ENCODE results near the gene PRDM16.

Gene PRDM16

DNA sequence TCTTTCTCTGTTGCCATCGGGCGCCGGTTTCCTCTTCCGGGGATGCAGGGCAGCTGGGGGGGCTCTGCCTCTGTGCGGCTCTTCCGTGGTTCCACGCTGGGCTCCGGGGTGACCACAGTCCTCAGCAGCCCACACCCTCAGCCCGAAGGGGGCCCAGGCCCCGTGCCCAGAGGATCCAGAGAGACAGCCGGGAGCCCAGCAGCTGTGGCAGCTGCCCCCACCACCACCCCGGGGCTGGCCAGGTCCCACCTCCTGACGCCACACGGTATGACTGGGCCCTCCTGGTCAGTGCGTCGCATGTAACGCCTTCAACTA, 172.2 kb downstream of the PRDM16 start:
- TF ChIP-seq, protein P1, sequence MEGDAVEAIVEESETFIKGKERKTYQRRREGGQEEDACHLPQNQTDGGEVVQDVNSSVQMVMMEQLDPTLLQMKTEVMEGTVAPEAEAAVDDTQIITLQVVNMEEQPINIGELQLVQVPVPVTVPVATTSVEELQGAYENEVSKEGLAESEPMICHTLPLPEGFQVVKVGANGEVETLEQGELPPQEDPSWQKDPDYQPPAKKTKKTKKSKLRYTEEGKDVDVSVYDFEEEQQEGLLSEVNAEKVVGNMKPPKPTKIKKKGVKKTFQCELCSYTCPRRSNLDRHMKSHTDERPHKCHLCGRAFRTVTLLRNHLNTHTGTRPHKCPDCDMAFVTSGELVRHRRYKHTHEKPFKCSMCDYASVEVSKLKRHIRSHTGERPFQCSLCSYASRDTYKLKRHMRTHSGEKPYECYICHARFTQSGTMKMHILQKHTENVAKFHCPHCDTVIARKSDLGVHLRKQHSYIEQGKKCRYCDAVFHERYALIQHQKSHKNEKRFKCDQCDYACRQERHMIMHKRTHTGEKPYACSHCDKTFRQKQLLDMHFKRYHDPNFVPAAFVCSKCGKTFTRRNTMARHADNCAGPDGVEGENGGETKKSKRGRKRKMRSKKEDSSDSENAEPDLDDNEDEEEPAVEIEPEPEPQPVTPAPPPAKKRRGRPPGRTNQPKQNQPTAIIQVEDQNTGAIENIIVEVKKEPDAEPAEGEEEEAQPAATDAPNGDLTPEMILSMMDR (conservative IDR thresholded peaks at IDR 0.05) = no peak
- TF ChIP-seq ZFX (IDR thresholded peaks at IDR 0.05) = no peak
- H3K27ac ChIP-seq = no peak overlapping the region

DNA sequence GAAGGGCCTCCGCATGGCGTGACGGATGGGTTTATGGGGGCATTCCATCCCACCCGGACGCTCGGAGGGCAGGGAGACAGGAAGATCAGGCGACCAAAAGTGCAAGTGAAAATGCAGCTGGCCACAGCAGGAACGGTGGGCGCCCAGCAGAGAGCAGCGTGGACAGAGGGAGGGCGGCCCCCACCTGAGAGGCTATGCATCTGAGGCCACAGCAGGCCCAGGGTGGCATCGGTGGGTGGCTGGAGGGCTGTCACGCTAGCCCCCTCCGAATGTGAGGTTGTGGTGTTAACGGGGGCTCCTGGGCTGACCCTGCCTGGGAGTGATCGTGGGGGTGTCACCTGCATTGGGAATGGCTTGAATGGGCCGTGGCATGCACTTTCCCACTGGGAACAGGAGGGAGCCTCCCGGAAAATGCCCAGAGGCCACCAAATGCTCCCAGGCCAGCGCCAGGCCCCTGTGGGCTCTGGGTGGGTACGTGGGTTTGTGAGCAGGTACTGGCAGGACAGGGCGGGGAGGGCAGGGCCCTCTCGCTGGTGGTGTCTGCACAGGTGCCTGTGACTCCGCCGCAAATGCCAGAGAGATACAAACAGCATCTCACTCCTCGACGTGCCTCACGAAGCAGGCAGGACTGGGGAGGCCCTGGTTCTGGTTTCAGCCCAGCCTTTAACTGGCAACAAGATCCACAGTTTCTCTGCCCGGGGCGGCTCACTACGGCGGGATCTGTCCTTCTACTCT, 172.8 kb downstream of the PRDM16 start:
- no peak overlapping the region for H3K27ac ChIP-seq
- TF ChIP-seq, protein P1 (conservative IDR thresholded peaks at IDR 0.05) = no peak
- TF ChIP-seq ZFX (IDR thresholded peaks at IDR 0.05) = no peak

DNA sequence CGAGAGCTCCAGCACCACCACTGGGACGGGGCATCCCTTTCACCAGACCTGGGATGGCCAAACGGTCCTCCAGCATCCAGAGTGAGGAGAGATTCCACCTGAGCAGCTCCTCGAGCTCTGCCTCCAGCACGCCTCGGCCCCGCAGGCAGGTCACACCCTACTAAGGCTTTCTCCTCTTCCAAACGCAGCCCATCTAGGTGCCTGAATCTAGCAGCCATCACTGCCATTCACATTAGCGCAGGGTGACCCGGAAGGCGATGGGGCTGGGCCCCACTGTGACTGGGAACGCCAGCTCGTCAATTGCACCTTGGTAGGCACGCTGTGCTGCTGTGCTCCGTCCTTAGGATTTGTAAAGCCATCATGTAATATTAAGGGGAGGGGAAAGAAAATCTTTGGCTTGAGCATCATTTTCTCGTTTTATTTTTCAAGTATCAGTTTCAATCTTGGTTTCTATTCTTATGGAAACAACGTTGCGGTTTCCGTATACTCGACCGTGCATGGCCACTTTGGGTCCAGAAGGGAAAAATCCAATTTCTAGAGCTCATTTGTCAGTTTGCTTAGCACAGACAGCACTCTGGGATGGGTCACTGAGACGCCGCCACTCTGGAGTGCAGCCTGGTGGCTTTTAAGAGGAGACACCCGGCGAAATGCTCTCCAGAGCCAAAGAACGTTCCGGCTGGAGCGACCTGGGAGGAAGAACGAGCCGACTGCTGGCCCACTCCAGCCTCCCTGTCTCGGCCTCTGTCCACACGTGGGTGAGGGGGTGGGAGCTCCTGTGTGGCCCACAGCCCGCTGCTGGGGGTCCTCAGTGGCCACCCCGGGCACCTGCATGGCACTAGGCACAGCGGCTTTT, 173.6 kb downstream of the PRDM16 start:
- TF ChIP-seq, protein P1 (conservative IDR thresholded peaks at IDR 0.05) = no peak
- TF ChIP-seq ZFX (IDR thresholded peaks at IDR 0.05) = no peak
- H3K27ac ChIP-seq = no peak overlapping the region

DNA sequence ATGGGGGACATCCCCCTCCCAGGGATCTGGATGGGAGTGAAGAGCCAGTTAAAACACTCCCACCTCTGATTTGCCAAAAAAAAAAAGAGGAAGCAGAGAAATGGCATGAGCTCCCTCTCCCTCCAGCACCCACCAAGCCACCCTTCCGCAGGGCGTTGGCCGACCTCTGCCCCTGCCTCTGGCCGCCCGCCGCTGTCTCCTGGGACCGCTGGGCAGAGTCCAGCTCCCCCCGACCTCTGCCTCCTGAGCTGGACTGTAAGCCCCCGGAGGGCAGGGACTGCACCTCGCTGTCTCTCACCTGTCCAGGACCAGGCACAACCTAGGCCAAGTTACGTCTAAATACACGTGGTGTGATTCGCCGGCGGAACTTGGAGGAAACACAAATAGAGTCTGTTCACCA, 174.3 kb downstream of the PRDM16 start:
- TF ChIP-seq, protein P1 (conservative IDR thresholded peaks at IDR 0.05) = no peak
- no peak for TF ChIP-seq ZFX (IDR thresholded peaks at IDR 0.05)
- H3K27ac ChIP-seq = no peak overlapping the region

DNA sequence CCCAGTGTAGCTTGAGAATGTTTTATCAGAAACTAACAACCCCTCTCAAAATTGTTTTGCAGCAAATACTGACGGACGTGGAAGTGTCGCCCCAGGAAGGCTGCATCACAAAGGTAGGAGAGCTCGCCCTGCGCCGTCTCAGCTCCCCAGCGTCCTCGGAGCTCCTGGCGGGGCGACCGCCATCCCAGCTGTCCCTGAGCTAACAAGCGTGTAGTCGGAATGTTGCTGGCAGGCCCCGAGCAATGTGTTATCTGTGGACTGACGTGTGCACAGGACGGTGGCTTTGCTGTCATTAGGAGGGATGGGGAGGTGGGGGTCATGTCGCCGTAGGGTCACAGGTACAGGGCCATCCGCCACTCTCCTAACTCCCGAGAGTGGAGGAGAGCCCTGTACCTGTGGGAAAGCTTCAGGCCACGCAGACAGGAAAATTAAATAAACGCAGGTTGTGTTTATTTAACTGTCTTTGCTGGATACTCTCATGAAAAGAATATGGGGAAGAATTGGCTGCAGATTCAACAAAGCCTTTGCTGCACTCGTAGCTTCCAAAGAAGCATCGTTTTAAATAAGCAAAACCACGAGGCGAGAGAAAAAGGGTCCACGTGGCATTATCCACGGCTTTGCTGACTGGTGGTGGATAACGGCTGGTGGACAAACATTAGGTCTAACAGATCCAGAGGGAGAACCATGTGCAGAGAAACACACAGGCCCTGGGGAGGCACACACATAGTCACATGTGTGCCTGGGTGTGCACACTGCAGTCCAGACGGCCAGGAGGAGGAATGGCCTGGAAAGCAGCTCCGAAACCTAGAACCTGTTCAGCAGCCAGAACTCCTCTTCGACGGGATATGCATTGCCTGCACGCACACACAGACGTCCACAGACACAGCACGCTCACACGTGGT, 175.3 kb downstream of the PRDM16 start:
- TF ChIP-seq ZFX (IDR thresholded peaks at IDR 0.05) = no peak
- TF ChIP-seq, protein P1 (conservative IDR thresholded peaks at IDR 0.05) = no peak
- H3K27ac ChIP-seq = no peak overlapping the region

DNA sequence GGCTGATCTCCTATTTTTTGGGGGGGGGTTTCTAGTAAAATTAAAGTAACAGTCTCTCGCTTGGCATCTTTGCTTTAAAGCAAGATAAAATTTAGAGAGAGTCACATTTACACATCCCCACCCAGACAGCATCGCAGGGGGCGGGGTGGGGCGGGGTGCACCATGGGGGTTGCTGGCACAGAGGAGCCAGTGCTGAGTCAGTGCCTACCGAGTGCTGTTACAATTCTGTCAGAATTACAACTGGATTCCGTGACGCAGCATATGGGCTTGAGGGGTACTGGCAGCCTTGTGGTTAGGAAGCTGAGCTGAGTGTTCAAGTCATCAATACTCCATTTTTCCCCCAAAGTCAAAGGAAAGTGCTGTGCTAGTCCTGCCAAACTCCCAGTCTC, 175.9 kb downstream of the PRDM16 start:
- H3K27ac ChIP-seq = no peak overlapping the region
- TF ChIP-seq, protein P1 (conservative IDR thresholded peaks at IDR 0.05) = no peak
- no peak for TF ChIP-seq ZFX (IDR thresholded peaks at IDR 0.05)

Measured in C4-2B (cell line).